GM23248 (cell line): ENCODE results near the gene NNT. TPM values are rescaled to one million over a fixed set of nuclear protein-coding genes. Genes with fewer than 3 reads are reported as not detected.

Source experiments
- DNase-seq: peaks from one replicate; pipeline ENCODE4 v3.0.0-alpha.2; 2015
- H2AFZ ChIP-seq: fragments of 200-600 bp; sonication (generic); 2 replicates; pipeline ENCODE4 v1.6.1; 2016; ENCODE audit warnings: antibody characterized with exemption
- H3F3A ChIP-seq: fragments of 200-600 bp; sonication (generic); 2 replicates; pipeline ENCODE4 v1.6.1; 2016; ENCODE audit warnings: mild to moderate bottlenecking, antibody characterized with exemption, mixed run types; ENCODE audit not compliant: insufficient read depth
- H3K27ac ChIP-seq: fragments of 200-600 bp; sonication (generic); 2 replicates; pipeline ENCODE4 v1.5.1; 2016; ENCODE audit warnings: mild to moderate bottlenecking
- H3K27me3 ChIP-seq: fragments of 200-600 bp; sonication (generic); replicated peaks from 2 replicates; pipeline ENCODE4 v1.6.1; 2016; ENCODE audit warnings: mild to moderate bottlenecking; ENCODE audit not compliant: insufficient read depth
- H3K36me3 ChIP-seq: fragments of 200-600 bp; sonication (generic); 2 replicates; pipeline ENCODE4 v1.6.1; 2016; ENCODE audit warnings: low read depth, mild to moderate bottlenecking
- H3K4me1 ChIP-seq: fragments of 200-600 bp; sonication (generic); 2 replicates; pipeline ENCODE4 v1.6.1; 2016; ENCODE audit warnings: mild to moderate bottlenecking; ENCODE audit not compliant: insufficient read depth
- H3K4me2 ChIP-seq: fragments of 200-600 bp; sonication (generic); one replicate; pipeline ENCODE4 v1.6.1; 2016; ENCODE audit warnings: mild to moderate bottlenecking; ENCODE audit not compliant: unreplicated experiment
- H3K4me3 ChIP-seq: fragments of 200-600 bp; sonication (generic); 2 replicates; pipeline ENCODE4 v1.5.1; 2016; ENCODE audit warnings: mild to moderate bottlenecking
- H3K79me2 ChIP-seq: fragments of 200-600 bp; sonication (generic); 2 replicates; pipeline ENCODE4 v1.6.1; 2016; ENCODE audit warnings: mild to moderate bottlenecking; ENCODE audit not compliant: insufficient read depth
- H3K9ac ChIP-seq: fragments of 200-600 bp; sonication (generic); 2 replicates; pipeline ENCODE4 v1.6.1; 2016; ENCODE audit warnings: mild to moderate bottlenecking
- H3K9me2 ChIP-seq: fragments of 200-600 bp; sonication (generic); 2 replicates; pipeline ENCODE4 v1.6.1; 2016; ENCODE audit warnings: mixed run types, mild to moderate bottlenecking, moderate library complexity; ENCODE audit not compliant: insufficient read depth
- H3K9me3 ChIP-seq: fragments of 200-600 bp; sonication (generic); one replicate; pipeline ENCODE4 v1.6.1; 2017; ENCODE audit warnings: low read depth
- H4K20me1 ChIP-seq: fragments of 200-600 bp; sonication (generic); 2 replicates; pipeline ENCODE4 v1.6.0; 2016; ENCODE audit not compliant: insufficient read depth
- EZH2 ChIP-seq: fragments of 200-600 bp; sonication (generic); IDR thresholded peaks from 2 replicates; pipeline ENCODE4 v1.6.1; 2018; ENCODE audit warnings: antibody characterized with exemption, mild to moderate bottlenecking; ENCODE audit not compliant: insufficient read depth, poor library complexity, severe bottlenecking
- EZH2phosphoT487 ChIP-seq: fragments of 200-600 bp; sonication (generic); IDR thresholded peaks from 2 replicates; pipeline ENCODE4 v1.6.1; 2018; ENCODE audit warnings: antibody characterized with exemption, moderate library complexity, mild to moderate bottlenecking, low read depth; ENCODE audit not compliant: insufficient read depth
- WGBS, 2 experiments: methylation state at CpG; one replicate each; pipeline ENCODE4 v1.1.6; 2015 to 2017; ENCODE audit warnings: low lambda C conversion rate in 2 of 2, low coverage in 1 of 2; ENCODE audit errors: missing lambda C conversion rate in 2 of 2; 5-methylcytosine and 5-hydroxymethylcytosine counted together
- in situ Hi-C: fragments of 300-500 bp; cut with MboI; formaldehyde crosslinking; loops from 2 replicates; pipeline ENCODE4 v1.15.0; 2020
- polyA plus RNA-seq: library from polyadenylated mRNA; unstranded; fragments of >200 nt; fragmentation: Nextera tagmentation; extraction: Ambion mirVana; gene quantifications from 2 replicates; pipeline ENCODE4 v1.2.1, GENCODE V29; 2016
- total RNA-seq: library from RNA; depleted of rRNA; stranded (reverse); fragments of >200 nt; shearing (Covaris generic); gene quantifications from 2 replicates; pipeline ENCODE4 v1.2.3, GENCODE V29; 2014

NNT gene
- total and polyA plus RNA-seq, 2 experiments from 2014 or later = 33.9 to 47.2 TPM

DNA sequence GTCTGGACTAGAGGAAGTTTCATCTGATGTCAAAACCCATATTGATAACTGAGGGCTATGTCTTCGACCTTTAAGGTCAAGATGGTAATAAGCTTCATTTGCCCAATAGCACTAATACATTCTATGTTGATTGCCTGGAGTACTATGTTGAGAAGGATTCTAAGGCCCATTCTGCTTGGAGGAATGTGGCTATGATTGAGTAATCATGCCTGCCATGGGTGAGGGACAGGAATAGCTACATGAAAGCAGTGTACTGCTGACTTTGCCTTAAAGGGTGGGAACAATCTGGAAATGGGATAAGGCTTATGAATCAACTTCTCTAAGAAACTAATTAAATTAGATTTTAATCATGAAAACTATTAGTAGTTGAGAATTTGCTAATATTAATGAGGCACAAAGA lies 13.6 kb downstream of the NNT start:
- Histone ChIP-seq H3K9me2 (no peaks in the 10 kb centered on the region), H3K4me3 (no peak overlapping the region), H3K27ac (no peak overlapping the region), H3K9ac (no peak overlapping the region), H3K79me2 (no peaks in the 10 kb centered on the region), H3K9me3 (no peaks in the 10 kb centered on the region), H3K27me3 (no peaks in the 10 kb centered on the region), H3F3A (no peaks in the 10 kb centered on the region), H2AFZ (no peak overlapping the region), H3K4me1 (0 out of 2 replicates have a peak, but pooled peaks cover 4% of the 10 kb centered on the region), H3K36me3 (peaks cover 37% of the 10 kb centered on the region), H4K20me1 (no peaks in the 10 kb centered on the region), H3K4me2 (no peak overlapping the region)
- WGBS, 2 experiments = 100% methylated on average over 1 of the region's 1 CpG
- no peak for TF ChIP-seq EZH2
- no peak for TF ChIP-seq EZH2phosphoT487
- in situ Hi-C loops = no loop called here
- DNase-seq = peak; percentile 32

DNA sequence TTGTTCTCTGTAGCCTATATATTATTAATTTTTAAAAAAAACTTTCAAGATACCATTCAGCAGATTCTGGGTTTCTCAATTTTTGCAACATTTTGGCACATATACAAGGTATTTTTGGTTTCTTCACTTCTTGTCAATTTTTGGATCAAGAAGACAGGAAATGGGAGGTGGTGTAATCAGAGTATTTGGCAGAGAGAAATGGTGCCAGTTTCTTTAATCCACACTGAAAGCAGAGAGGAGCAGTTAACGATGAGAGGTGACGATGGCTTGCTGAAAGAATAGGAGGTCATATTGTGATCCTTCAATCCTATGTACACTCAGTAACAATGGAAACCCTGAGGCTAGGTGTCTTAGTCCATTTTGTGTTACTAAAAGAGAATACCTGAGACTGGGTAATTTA lies 16.4 kb downstream of the NNT start:
- DNase-seq = no peak
- no peaks in the 10 kb centered on the region for H3K79me2 ChIP-seq
- H3K9me3 ChIP-seq = no peaks in the 10 kb centered on the region
- in situ Hi-C loops = no loop called here
- 90 to 99% methylated on average over 2 of the region's 2 CpGs for WGBS, 2 experiments
- no peak overlapping the region for H3K9ac ChIP-seq
- no peaks in the 10 kb centered on the region for H3K27me3 ChIP-seq
- H3F3A ChIP-seq = no peaks in the 10 kb centered on the region
- H3K9me2 ChIP-seq = no peaks in the 10 kb centered on the region
- TF ChIP-seq EZH2phosphoT487 (no peak), EZH2 (no peak)
- H3K4me2 ChIP-seq = no peak overlapping the region
- H3K27ac ChIP-seq = no peak overlapping the region
- no peak overlapping the region for H2AFZ ChIP-seq
- H3K4me1 ChIP-seq = 0 out of 2 replicates have a peak, but pooled peaks cover 4% of the 10 kb centered on the region
- no peak overlapping the region for H3K4me3 ChIP-seq
- no peaks in the 10 kb centered on the region for H4K20me1 ChIP-seq
- H3K36me3 ChIP-seq = peaks cover 20% of the 10 kb centered on the region

DNA sequence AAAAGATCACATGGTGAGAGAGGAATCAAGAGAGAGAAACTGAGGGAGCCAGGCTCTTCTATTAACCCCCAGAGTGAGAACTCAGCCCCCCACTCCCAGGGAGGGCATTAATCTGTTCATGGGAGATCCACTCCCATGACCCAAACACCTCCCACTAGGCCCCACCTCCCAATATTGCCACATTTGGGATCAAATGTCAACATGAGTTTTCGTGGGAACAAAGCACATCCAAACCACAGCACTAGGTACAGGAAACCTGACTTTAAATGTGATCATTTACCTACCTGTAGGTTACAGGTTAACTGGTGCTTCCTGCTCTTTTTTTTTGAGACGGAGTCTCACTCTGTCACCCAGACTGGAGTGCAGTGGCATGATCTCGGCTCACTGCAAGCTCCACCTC lies 16.9 kb downstream of the NNT start:
- Histone ChIP-seq H2AFZ (no peak overlapping the region), H3K4me1 (0 out of 2 replicates have a peak, but pooled peaks cover 4% of the 10 kb centered on the region), H3K4me2 (no peak overlapping the region), H4K20me1 (no peaks in the 10 kb centered on the region), H3K79me2 (no peaks in the 10 kb centered on the region), H3K9me2 (no peaks in the 10 kb centered on the region), H3K9me3 (no peaks in the 10 kb centered on the region), H3K4me3 (no peak overlapping the region), H3F3A (no peaks in the 10 kb centered on the region), H3K36me3 (peaks cover 17% of the 10 kb centered on the region), H3K9ac (no peak overlapping the region), H3K27ac (no peak overlapping the region), H3K27me3 (no peaks in the 10 kb centered on the region)
- in situ Hi-C loops = no loop called here
- 93 to 100% methylated on average over 3 of the region's 3 CpGs for WGBS, 2 experiments
- DNase-seq = no peak
- TF ChIP-seq EZH2 (no peak), EZH2phosphoT487 (no peak)

DNA sequence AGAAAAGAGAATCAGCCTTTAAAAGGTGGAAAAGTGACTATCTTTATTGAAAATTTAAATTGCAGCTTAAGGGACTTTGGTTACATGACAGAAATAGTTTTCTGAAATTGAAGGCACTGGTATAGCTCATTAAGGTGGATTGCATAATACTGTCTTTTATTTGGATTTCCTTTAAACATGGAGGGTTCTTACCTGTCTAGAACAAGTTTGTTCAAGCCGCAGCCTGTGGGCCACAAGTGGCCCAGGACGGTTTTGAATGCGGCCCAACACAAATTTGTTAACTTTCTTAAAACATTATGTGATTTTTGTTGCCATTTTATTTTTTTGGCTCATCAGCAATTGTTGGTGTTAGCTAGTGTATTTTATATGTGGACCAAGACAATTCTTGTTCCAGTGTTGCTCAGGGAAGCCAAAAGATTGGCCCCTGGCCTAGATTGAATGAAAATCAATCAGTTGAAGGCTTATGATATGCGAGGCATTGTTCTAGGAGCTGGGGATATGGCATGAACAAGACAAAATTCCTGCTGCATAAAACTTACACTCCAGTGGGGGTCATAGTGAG lies 18.0 kb downstream of the NNT start:
- no peak overlapping the region for H3K27ac ChIP-seq
- 0 out of 2 replicates have a peak, but pooled peaks cover 4% of the 10 kb centered on the region for H3K4me1 ChIP-seq
- 99 to 100% methylated on average over 4 of the region's 4 CpGs for WGBS, 2 experiments
- no peak for DNase-seq
- H4K20me1 ChIP-seq = no peaks in the 10 kb centered on the region
- H3K4me2 ChIP-seq = no peak overlapping the region
- H3K9me2 ChIP-seq = no peaks in the 10 kb centered on the region
- H2AFZ ChIP-seq = no peak overlapping the region
- H3K79me2 ChIP-seq = no peaks in the 10 kb centered on the region
- no peak overlapping the region for H3K4me3 ChIP-seq
- no peaks in the 10 kb centered on the region for H3K9me3 ChIP-seq
- no peak overlapping the region for H3K9ac ChIP-seq
- peaks cover 14% of the 10 kb centered on the region for H3K36me3 ChIP-seq
- TF ChIP-seq EZH2phosphoT487 (no peak), EZH2 (no peak)
- in situ Hi-C loops = no loop called here
- H3K27me3 ChIP-seq = no peaks in the 10 kb centered on the region
- no peaks in the 10 kb centered on the region for H3F3A ChIP-seq
